Stimulated activated CD4-positive, alpha-beta T cell treated with anti-CD3 and anti-CD28 coated beads, Interleukin-15, amount 100 ng/mL, for 1 hour (primary cell): ENCODE measurements around the gene DCAF7.

Experiments used
- DNase-seq, 2 donors: peaks; one replicate each; pipeline ENCODE4 v3.0.0-alpha.2; 2020; ENCODE audit warnings: low read depth in 1 of 2, low spot score in 1 of 2

Gene DCAF7

GRCh38 chr17:63525190-63525946, 24.9 kb upstream of the DCAF7 start:
- no peak for DNase-seq

GRCh38 chr17:63526861-63527260, 23.4 kb upstream of the DCAF7 start:
- no peak for DNase-seq

- no peak for DNase-seq
These were observed 22.1 kb upstream of the DCAF7 start for GRCh38 chr17:63528183-63528582.

- no peak for DNase-seq
These were observed 20.3 kb upstream of the DCAF7 start for GRCh38 chr17:63529711-63530556.

GRCh38 chr17:63530557-63531021, 19.7 kb upstream of the DCAF7 start:
- no peak for DNase-seq

GRCh38 chr17:63531022-63531965, 19.0 kb upstream of the DCAF7 start:
- DNase-seq = no peak

- no peak for DNase-seq
These were observed 16.7 kb upstream of the DCAF7 start for GRCh38 chr17:63533433-63534077.

GRCh38 chr17:63534078-63534570, 16.2 kb upstream of the DCAF7 start:
- no peak for DNase-seq

GRCh38 chr17:63534816-63535455, 15.3 kb upstream of the DCAF7 start:
- DNase-seq = no peak

GRCh38 chr17:63535640-63536039, 14.6 kb upstream of the DCAF7 start:
- no peak for DNase-seq

- DNase-seq = no peak
These were observed 13.3 kb upstream of the DCAF7 start for GRCh38 chr17:63537001-63537400.

GRCh38 chr17:63537991-63538692, 12.1 kb upstream of the DCAF7 start:
- DNase-seq = no peak

GRCh38 chr17:63538693-63539595, 11.3 kb upstream of the DCAF7 start:
- DNase-seq = no peak

GRCh38 chr17:63540590-63540989, 9.7 kb upstream of the DCAF7 start:
- DNase-seq = no peak

GRCh38 chr17:63542218-63542545, 8.1 kb upstream of the DCAF7 start:
- no peak for DNase-seq

- DNase-seq = no peak
These were observed 7.1 kb upstream of the DCAF7 start for GRCh38 chr17:63542942-63543821.

- DNase-seq = no peak
These were observed 6.4 kb upstream of the DCAF7 start for GRCh38 chr17:63543822-63544420.
